Measurements from ENCODE around the gene PTPRG.

DNA sequence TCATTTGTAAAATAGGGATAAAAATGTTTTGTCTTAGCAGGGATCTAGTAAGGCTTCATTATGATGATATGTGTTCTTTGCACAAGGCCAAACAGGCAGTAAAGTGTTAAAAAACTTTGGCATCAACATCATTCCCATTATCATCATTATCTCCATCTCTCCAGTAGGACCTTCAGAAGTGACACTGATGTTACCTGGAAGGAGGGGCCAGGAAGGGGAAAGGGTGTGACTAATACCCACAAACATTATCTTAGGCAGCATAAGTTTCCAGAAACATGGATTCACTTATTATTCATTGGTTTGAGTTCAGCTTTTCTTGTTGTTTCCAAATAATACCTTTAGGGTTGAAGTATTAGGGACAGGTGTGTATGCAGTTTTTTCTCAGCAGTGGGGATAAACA, 399.6 kb downstream of the PTPRG start:
- TF ChIP-seq POLR2A (IDR thresholded peaks at IDR 0.05; ENCODE audit: low read depth, low read length) (no peak), POLR2AphosphoS5 (IDR thresholded peaks at IDR 0.05; ENCODE audit: low read depth, low read length) (no peak)
